Measurements from ENCODE around the gene GRIN2A.

DNA sequence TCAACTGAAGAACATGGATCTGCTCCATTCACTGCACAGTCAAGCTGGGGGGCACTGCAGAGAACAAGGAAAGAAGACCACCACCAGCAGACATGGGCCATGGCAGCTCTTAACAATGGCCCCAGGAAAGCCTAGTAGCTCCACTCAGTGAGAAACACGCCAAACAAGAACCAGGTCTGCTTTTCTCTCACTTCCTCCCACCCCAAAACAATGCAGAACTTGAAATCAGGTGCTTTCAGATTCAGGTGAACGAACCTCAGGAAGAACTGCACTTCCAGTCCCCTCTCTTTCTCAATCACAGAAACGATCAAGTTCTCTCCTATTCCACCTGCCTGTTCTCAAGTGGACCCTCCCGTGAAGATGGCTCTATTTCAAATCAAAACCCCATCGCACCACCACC, 155.6 kb downstream of the GRIN2A start:
- TF ChIP-seq, protein P1, sequence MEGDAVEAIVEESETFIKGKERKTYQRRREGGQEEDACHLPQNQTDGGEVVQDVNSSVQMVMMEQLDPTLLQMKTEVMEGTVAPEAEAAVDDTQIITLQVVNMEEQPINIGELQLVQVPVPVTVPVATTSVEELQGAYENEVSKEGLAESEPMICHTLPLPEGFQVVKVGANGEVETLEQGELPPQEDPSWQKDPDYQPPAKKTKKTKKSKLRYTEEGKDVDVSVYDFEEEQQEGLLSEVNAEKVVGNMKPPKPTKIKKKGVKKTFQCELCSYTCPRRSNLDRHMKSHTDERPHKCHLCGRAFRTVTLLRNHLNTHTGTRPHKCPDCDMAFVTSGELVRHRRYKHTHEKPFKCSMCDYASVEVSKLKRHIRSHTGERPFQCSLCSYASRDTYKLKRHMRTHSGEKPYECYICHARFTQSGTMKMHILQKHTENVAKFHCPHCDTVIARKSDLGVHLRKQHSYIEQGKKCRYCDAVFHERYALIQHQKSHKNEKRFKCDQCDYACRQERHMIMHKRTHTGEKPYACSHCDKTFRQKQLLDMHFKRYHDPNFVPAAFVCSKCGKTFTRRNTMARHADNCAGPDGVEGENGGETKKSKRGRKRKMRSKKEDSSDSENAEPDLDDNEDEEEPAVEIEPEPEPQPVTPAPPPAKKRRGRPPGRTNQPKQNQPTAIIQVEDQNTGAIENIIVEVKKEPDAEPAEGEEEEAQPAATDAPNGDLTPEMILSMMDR (IDR thresholded peaks at IDR 0.05; ENCODE audit: low read length), result no peak
- TF ChIP-seq EZH2 (optimal IDR thresholded peaks at IDR 0.05; ENCODE audit: low read depth, low read length), result no peak
